NCI-H446 (cell line): ENCODE data around the gene TTC28.

Source experiments
- DNase-seq, 2 experiments: peaks; one replicate each; lab custom pipeline; 2025; lab: John Stamatoyannopoulos, UW

The TTC28 gene

GRCh38 chr22:27966168-27967064, 713.2 kb downstream of the TTC28 start:
- no peak for DNase-seq

GRCh38 chr22:27962268-27963044, 717.2 kb downstream of the TTC28 start:
- peak in 1 of 2 experiments; percentile 54 for DNase-seq

- DNase-seq, result no peak
Observed at GRCh38 chr22:27961680-27962079, 718.0 kb downstream of the TTC28 start.

GRCh38 chr22:27961182-27961581, 718.5 kb downstream of the TTC28 start:
- no peak for DNase-seq

- peak in 1 of 2 experiments; percentile 64 for DNase-seq
Observed at GRCh38 chr22:27959335-27960090, 720.1 kb downstream of the TTC28 start.

GRCh38 chr22:27952779-27953178, 726.9 kb downstream of the TTC28 start:
- no peak for DNase-seq

GRCh38 chr22:27952091-27952490, 727.5 kb downstream of the TTC28 start:
- peak in 1 of 2 experiments; percentile 55 for DNase-seq

- DNase-seq, result no peak
Observed at GRCh38 chr22:27949421-27949820, 730.2 kb downstream of the TTC28 start.

- no peak for DNase-seq
Observed at GRCh38 chr22:27948569-27948968, 731.1 kb downstream of the TTC28 start.

GRCh38 chr22:27947448-27947847, 732.2 kb downstream of the TTC28 start:
- DNase-seq, result no peak

- DNase-seq, result no peak
Observed at GRCh38 chr22:27941143-27941542, 738.5 kb downstream of the TTC28 start.

GRCh38 chr22:27937453-27937852, 742.2 kb downstream of the TTC28 start:
- DNase-seq, result no peak

- DNase-seq, result no peak
Observed at GRCh38 chr22:27935897-27936296, 743.7 kb downstream of the TTC28 start.

- DNase-seq, result no peak
Observed at GRCh38 chr22:27934069-27934468, 745.6 kb downstream of the TTC28 start.

GRCh38 chr22:27933186-27933983, 746.3 kb downstream of the TTC28 start:
- DNase-seq, result no peak

- DNase-seq, result no peak
Observed at GRCh38 chr22:27930331-27931060, 749.1 kb downstream of the TTC28 start.
